ENCODE measurements around the gene PRPS2. TPM values are rescaled to one million over a fixed set of nuclear protein-coding genes. Genes with fewer than 3 reads are reported as not detected.

PRPS2 gene
- total RNA-seq, 1 donor from 2014 or later, result 11.8 TPM

DNA sequence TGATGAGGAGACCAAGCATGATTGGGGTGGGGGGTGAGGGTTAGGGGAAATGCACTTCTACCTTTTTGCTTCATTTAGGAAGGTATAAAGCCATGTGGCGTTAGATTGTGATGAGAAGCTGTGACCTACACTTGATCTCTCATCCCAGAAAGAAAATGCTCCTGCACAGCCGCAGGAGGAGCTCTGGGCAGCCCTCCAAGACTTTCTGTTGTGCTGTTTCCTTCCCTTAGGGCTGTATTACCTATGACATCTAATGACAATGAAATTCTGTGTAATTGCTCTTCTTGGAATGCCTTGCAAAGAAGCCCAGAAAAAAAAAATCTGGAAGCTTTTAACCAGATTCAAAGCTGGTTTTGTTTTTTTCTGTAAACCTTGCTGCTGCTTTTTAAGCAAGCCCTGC is 13.4 kb downstream of the PRPS2 start:
- H3K36me3 ChIP-seq (ENCODE audit: insufficient read depth, low read length), result no peaks in the 10 kb centered on the region
- H3K27ac Mint-ChIP-seq (ENCODE audit: unreplicated experiment), result no peak overlapping the region
- H2AFZ ChIP-seq (ENCODE audit: low read depth, low read length), result no peak overlapping the region
- DNase-seq (ENCODE audit: low read depth) (no peak), FAIRE-seq (no peak)
- no peak overlapping the region for H3K4me3 ChIP-seq (ENCODE audit: insufficient read depth, low read depth, low read length)
- H3K27me3 ChIP-seq (ENCODE audit: insufficient read depth, low read length), result no peaks in the 10 kb centered on the region
- H3K9me3 Mint-ChIP-seq (ENCODE audit: unreplicated experiment), result no peaks in the 10 kb centered on the region
- no peaks in the 10 kb centered on the region for H3K4me1 Mint-ChIP-seq (ENCODE audit: low read depth, unreplicated experiment)
- H3K27me3 Mint-ChIP-seq (ENCODE audit: low read depth, unreplicated experiment), result no peaks in the 10 kb centered on the region
- no peaks in the 10 kb centered on the region for H3K79me2 ChIP-seq (ENCODE audit: insufficient read depth, low read length)
- H3K9me3 ChIP-seq (ENCODE audit: insufficient read depth, low read depth, low read length), result no peaks in the 10 kb centered on the region
- no peak overlapping the region for H3K27ac ChIP-seq (ENCODE audit: low read depth, low read length)
- no peaks in the 10 kb centered on the region for H4K20me1 ChIP-seq (ENCODE audit: insufficient read depth, low read length)
- peaks cover 2% of the 10 kb centered on the region for H3K36me3 Mint-ChIP-seq (ENCODE audit: low read depth, unreplicated experiment)
- H3K4me1 ChIP-seq (ENCODE audit: insufficient read depth, low read length), result no peaks in the 10 kb centered on the region
- H3K4me3 Mint-ChIP-seq (ENCODE audit: unreplicated experiment), result no peak overlapping the region
- H3K9ac ChIP-seq (ENCODE audit: low read length), result no peak overlapping the region
- no peak overlapping the region for H3K4me2 ChIP-seq (ENCODE audit: low read length)
- TF ChIP-seq, protein P1, sequence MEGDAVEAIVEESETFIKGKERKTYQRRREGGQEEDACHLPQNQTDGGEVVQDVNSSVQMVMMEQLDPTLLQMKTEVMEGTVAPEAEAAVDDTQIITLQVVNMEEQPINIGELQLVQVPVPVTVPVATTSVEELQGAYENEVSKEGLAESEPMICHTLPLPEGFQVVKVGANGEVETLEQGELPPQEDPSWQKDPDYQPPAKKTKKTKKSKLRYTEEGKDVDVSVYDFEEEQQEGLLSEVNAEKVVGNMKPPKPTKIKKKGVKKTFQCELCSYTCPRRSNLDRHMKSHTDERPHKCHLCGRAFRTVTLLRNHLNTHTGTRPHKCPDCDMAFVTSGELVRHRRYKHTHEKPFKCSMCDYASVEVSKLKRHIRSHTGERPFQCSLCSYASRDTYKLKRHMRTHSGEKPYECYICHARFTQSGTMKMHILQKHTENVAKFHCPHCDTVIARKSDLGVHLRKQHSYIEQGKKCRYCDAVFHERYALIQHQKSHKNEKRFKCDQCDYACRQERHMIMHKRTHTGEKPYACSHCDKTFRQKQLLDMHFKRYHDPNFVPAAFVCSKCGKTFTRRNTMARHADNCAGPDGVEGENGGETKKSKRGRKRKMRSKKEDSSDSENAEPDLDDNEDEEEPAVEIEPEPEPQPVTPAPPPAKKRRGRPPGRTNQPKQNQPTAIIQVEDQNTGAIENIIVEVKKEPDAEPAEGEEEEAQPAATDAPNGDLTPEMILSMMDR (IDR thresholded peaks at IDR 0.05; ENCODE audit: insufficient read depth, low read depth, low read length), result no peak
- TF ChIP-seq EZH2 (IDR thresholded peaks at IDR 0.05; ENCODE audit: insufficient read depth, low read length), result no peak

DNA sequence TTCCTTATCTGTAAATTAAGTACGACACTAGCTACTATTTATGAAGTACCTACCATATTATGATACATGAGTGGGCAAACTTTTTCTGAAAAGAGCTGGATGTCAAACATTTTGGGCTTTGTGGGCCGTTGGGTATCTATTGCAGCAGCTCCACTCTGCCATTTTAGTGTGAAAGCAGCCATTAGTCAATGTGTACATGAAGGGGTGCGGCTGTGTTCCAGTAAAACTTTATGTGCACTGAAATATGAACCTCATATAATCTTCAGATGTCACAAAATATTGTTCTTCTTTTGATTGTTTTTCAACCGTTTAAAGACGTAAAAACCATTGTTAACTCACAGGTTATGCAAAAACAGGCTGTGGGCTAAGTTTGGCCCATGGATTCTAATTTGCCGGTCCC is 14.1 kb downstream of the PRPS2 start:
- Histone ChIP-seq H3K4me1 (ENCODE audit: insufficient read depth, low read length) (no peaks in the 10 kb centered on the region), H3K4me2 (ENCODE audit: low read length) (no peak overlapping the region), H4K20me1 (ENCODE audit: insufficient read depth, low read length) (no peaks in the 10 kb centered on the region), H3K9ac (ENCODE audit: low read length) (no peak overlapping the region), H3K9me3 (ENCODE audit: insufficient read depth, low read depth, low read length) (no peaks in the 10 kb centered on the region), H3K79me2 (ENCODE audit: insufficient read depth, low read length) (no peaks in the 10 kb centered on the region), H3K27ac (ENCODE audit: low read depth, low read length) (no peak overlapping the region), H2AFZ (ENCODE audit: low read depth, low read length) (no peak overlapping the region), H3K27me3 (ENCODE audit: insufficient read depth, low read length) (no peaks in the 10 kb centered on the region), H3K36me3 (ENCODE audit: insufficient read depth, low read length) (no peaks in the 10 kb centered on the region), H3K4me3 (ENCODE audit: insufficient read depth, low read depth, low read length) (no peak overlapping the region)
- Mint-ChIP-seq H3K4me1 (ENCODE audit: low read depth, unreplicated experiment) (no peaks in the 10 kb centered on the region), H3K36me3 (ENCODE audit: low read depth, unreplicated experiment) (peaks cover 2% of the 10 kb centered on the region), H3K9me3 (ENCODE audit: unreplicated experiment) (no peaks in the 10 kb centered on the region), H3K27ac (ENCODE audit: unreplicated experiment) (no peak overlapping the region), H3K27me3 (ENCODE audit: low read depth, unreplicated experiment) (no peaks in the 10 kb centered on the region), H3K4me3 (ENCODE audit: unreplicated experiment) (no peak overlapping the region)
- DNase-seq (ENCODE audit: low read depth) (no peak), FAIRE-seq (no peak)
- no peak for TF ChIP-seq EZH2 (IDR thresholded peaks at IDR 0.05; ENCODE audit: insufficient read depth, low read length)
- TF ChIP-seq, protein P1 (IDR thresholded peaks at IDR 0.05; ENCODE audit: insufficient read depth, low read depth, low read length), result no peak

DNA sequence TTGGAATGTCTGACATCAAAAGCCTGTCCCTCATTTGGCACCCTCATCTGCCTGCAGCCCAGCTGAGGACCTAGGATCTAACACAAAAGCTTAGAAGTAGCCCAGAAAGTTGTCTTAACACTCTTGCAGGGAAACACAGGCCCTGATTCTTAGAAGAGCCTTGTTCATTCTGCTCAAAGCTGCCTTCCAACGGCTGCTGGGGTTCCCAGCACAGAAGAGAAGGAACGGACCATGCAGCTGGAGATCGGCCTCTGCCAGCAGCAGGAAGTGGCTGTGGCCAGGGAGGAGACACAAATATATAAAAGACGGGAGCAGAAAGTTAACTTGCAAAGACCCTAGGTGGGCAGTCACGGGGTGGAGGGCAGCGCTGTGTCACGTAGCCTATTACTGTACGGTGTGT is 20.4 kb downstream of the PRPS2 start:
- H3K27ac ChIP-seq (ENCODE audit: low read depth, low read length), result no peak overlapping the region
- DNase-seq (ENCODE audit: low read depth) (no peak), FAIRE-seq (no peak)
- TF ChIP-seq EZH2 (IDR thresholded peaks at IDR 0.05; ENCODE audit: insufficient read depth, low read length), result no peak
- H3K4me2 ChIP-seq (ENCODE audit: low read length), result no peak overlapping the region
- H3K79me2 ChIP-seq (ENCODE audit: insufficient read depth, low read length), result no peaks in the 10 kb centered on the region
- peaks cover 3% of the 10 kb centered on the region for H3K36me3 ChIP-seq (ENCODE audit: insufficient read depth, low read length)
- H4K20me1 ChIP-seq (ENCODE audit: insufficient read depth, low read length), result no peaks in the 10 kb centered on the region
- Mint-ChIP-seq H3K4me1 (ENCODE audit: low read depth, unreplicated experiment) (peaks cover 7% of the 10 kb centered on the region), H3K4me3 (ENCODE audit: unreplicated experiment) (no peak overlapping the region), H3K27me3 (ENCODE audit: low read depth, unreplicated experiment) (no peaks in the 10 kb centered on the region), H3K36me3 (ENCODE audit: low read depth, unreplicated experiment) (no peaks in the 10 kb centered on the region), H3K9me3 (ENCODE audit: unreplicated experiment) (no peaks in the 10 kb centered on the region), H3K27ac (ENCODE audit: unreplicated experiment) (no peak overlapping the region)
- H2AFZ ChIP-seq (ENCODE audit: low read depth, low read length), result no peak overlapping the region
- no peaks in the 10 kb centered on the region for H3K9me3 ChIP-seq (ENCODE audit: insufficient read depth, low read depth, low read length)
- H3K9ac ChIP-seq (ENCODE audit: low read length), result no peak overlapping the region
- no peaks in the 10 kb centered on the region for H3K4me1 ChIP-seq (ENCODE audit: insufficient read depth, low read length)
- no peak overlapping the region for H3K4me3 ChIP-seq (ENCODE audit: insufficient read depth, low read depth, low read length)
- no peaks in the 10 kb centered on the region for H3K27me3 ChIP-seq (ENCODE audit: insufficient read depth, low read length)
